SJCRH30 (cell line): ENCODE measurements around the gene DPM3. TPM values are rescaled to one million over a fixed set of nuclear protein-coding genes. Genes with fewer than 3 reads are reported as not detected.

Source experiments
- DNase-seq, 2 experiments: peaks; one replicate each; pipeline ENCODE4 v3.0.0-alpha.2; 2015 to 2020
- H3K27ac ChIP-seq: fragments of 250-450 bp; sonication (Bioruptor Pico); 2 replicates; pipeline ENCODE4 v1.5.1; 2020; ENCODE audit warnings: mild to moderate bottlenecking, moderate library complexity
- H3K27me3 ChIP-seq: fragments of 250-450 bp; sonication (Bioruptor Pico); 2 replicates; pipeline ENCODE4 v1.5.1; 2020; ENCODE audit warnings: mild to moderate bottlenecking, moderate library complexity
- H3K36me3 ChIP-seq: fragments of 250-450 bp; sonication (Bioruptor Pico); 2 replicates; pipeline ENCODE4 v1.5.1; 2020; ENCODE audit warnings: mild to moderate bottlenecking, moderate library complexity
- H3K4me1 ChIP-seq: fragments of 250-450 bp; sonication (Bioruptor Pico); 2 replicates; pipeline ENCODE4 v1.5.1; 2020; ENCODE audit warnings: mild to moderate bottlenecking, moderate library complexity
- H3K4me3 ChIP-seq: fragments of 250-450 bp; sonication (Bioruptor Pico); 2 replicates; pipeline ENCODE4 v1.5.1; 2020; ENCODE audit warnings: mild to moderate bottlenecking, moderate library complexity
- H3K9me3 ChIP-seq: fragments of 250-450 bp; sonication (Bioruptor Pico); replicated peaks from 2 replicates; pipeline ENCODE4 v1.5.1; 2020; ENCODE audit warnings: mild to moderate bottlenecking, moderate library complexity
- total RNA-seq: library from RNA; depleted of rRNA; stranded (reverse); fragments of >200 nt; shearing (Covaris generic); gene quantifications from 2 replicates; pipeline ENCODE4 v1.2.3, GENCODE V29; 2014

The DPM3 gene
- total RNA-seq, 1 experiment from 2014 or later: 16.1 TPM

DNA sequence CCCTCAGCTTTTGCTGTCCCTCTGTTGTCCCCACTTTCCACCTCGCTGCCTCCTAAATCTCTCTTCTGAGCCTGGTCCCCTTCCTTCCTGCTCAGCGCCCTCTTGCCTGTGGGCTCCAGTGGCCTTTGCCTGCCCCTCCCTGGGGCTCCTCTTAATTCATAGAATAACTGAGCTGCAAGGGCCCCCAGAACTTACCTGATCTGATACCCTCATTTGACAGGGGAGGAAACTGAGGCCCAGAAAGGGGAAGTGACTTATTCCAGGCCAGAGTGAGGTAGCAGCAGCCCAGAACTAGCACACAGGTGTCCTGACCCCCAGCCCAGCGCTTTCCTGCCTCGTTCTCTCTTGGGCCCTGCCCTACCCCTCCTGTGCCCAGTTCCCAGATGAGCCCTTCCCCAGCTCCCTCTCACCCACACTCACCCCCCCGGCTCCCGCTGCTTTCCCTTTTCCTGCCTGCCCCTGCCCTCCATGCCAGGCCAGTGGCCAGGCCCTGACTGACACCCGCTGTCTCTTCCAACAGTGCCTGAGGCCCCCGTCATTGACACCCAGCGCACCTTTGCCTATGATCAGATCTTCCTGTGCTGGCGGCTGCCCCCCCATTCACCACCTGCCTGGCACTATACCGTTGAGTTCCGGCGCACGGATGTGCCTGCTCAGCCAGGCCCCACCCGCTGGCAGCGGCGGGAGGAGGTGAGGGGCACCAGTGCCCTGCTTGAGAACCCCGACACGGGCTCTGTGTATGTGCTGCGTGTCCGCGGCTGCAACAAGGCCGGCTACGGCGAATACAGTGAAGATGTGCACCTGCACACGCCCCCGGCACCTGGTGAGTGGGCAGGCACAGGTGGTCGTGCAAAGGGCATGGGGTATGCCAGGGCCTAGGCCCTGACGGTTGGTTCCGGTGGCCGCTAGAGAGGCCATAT, 39.0 kb upstream of the DPM3 start:
- Histone ChIP-seq H3K27me3 (no peaks in the 10 kb centered on the region), H3K36me3 (no peaks in the 10 kb centered on the region), H3K27ac (no peak overlapping the region), H3K9me3 (no peaks in the 10 kb centered on the region), H3K4me3 (no peak overlapping the region), H3K4me1 (no peaks in the 10 kb centered on the region)
- DNase-seq: no peak

DNA sequence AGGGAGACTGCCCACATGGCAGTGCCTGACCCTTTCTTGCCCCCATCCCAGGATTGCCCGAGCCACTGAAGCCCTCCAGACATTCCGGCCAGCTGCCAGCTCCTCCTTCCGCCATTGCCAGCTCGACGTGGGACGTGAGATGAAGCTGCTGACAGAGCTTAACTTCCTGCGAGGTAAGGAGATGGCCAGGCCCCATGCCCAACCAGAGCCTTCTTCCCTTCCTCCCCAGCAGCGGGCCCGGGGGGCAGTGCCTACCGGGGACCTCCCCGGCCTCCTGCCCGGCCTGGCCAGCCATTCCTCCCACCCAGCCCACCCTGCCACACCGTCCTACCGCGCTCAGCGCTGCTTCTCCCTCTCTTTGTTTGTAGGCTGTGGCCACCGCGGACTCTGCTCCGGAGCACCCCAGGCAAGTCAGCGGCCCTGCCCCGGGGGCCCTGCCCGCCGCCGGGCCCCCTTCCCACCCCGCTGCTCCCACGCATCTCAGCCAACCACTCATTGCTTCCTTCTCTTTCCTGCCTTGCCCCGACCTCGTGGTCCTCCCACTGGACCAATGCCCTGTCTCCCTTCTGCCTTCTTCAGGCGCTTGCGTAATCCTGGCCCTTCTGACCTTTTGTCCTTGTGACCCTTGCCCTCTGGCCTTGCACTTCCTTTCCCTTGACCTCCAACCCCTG, 38.2 kb upstream of the DPM3 start:
- no peak for DNase-seq
- peaks cover under 1% of the 10 kb centered on the region for H3K4me1 ChIP-seq
- H3K27me3 ChIP-seq: no peaks in the 10 kb centered on the region
- no peak overlapping the region for H3K4me3 ChIP-seq
- H3K36me3 ChIP-seq: no peaks in the 10 kb centered on the region
- no peaks in the 10 kb centered on the region for H3K9me3 ChIP-seq
- H3K27ac ChIP-seq: no peak overlapping the region

DNA sequence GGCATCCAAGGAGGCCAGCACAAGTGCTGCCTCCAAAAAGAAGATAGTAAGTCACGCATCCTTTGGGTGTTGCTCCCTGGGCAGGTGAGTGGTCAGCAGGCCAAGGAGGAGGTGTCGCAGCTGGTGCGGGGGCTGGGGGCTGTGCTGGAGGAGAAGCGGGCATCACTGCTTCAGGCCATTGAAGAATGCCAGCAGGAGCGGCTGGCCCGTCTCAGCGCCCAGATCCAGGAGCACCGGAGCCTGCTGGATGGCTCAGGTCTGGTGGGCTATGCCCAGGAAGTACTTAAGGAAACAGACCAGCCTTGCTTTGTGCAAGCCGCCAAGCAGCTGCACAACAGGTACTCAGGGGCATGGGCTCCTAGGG, 37.6 kb upstream of the DPM3 start:
- Histone ChIP-seq H3K4me1 (peaks cover 3% of the 10 kb centered on the region), H3K4me3 (no peak overlapping the region), H3K27ac (no peak overlapping the region), H3K36me3 (no peaks in the 10 kb centered on the region), H3K27me3 (no peaks in the 10 kb centered on the region), H3K9me3 (no peaks in the 10 kb centered on the region)
- no peak for DNase-seq

DNA sequence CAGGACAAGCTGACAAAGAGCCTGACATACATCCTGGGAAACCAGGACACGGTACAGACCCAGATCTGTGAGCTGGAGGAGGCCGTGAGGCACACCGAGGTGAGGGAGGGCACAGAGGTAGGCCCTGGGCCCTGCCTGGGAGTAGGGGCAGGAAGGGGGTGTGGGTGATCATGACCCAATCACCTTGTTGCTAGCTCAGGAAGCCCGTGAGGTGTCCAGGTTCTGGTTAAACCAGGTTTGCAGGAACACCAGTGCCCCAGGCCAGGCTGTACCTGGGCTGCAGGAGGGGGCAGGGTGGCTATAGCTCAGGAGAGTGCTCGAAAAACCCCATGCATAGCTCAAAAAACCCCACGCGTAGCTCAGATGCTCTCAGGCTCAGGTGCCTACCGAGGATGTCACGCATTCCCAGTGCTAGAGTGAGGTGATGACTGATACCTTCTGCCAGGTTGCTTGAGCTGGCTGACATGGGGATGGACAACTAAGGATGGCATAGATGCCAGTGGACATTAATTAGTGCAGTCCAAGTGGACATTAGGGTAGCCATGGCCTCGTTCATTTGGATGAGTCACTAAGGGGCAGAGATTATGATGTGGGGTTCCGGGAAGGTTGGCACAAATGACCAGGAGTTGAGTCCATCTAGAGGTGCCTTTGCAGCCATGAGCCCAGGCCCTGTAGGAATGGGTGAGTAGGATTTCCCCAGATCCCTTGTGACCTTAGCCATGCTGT, 37.0 kb upstream of the DPM3 start:
- Histone ChIP-seq H3K36me3 (no peaks in the 10 kb centered on the region), H3K27ac (no peak overlapping the region), H3K27me3 (no peaks in the 10 kb centered on the region), H3K9me3 (no peaks in the 10 kb centered on the region), H3K4me3 (no peak overlapping the region), H3K4me1 (peaks cover 3% of the 10 kb centered on the region)
- DNase-seq: no peak

DNA sequence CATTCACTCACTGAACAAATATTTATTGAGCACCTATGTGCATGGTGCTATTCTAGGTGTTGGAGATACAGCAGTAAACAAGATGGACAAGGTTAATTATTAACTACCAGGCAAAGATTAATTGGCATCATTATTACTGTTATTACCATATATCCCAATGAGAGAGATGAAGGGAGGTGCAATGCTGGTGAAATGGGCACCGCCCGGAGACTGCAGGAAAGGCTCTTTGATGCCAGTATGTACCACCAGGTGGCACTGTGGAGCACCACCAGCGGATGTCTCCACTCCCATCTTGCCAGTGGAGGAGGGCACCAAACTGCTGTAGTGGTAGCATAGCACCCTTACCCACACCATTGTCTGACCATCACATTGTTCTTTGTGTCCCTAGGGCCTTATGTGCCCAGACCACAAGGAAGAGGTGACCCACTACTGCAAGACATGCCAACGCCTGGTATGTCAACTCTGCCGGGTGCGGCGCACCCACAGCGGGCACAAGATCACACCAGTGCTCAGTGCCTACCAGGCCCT, 36.3 kb upstream of the DPM3 start:
- Histone ChIP-seq H3K4me1 (peaks cover 9% of the 10 kb centered on the region), H3K27me3 (no peaks in the 10 kb centered on the region), H3K4me3 (no peak overlapping the region), H3K27ac (no peak overlapping the region), H3K9me3 (no peaks in the 10 kb centered on the region), H3K36me3 (no peaks in the 10 kb centered on the region)
- peak; percentile 64 to 80 for DNase-seq

DNA sequence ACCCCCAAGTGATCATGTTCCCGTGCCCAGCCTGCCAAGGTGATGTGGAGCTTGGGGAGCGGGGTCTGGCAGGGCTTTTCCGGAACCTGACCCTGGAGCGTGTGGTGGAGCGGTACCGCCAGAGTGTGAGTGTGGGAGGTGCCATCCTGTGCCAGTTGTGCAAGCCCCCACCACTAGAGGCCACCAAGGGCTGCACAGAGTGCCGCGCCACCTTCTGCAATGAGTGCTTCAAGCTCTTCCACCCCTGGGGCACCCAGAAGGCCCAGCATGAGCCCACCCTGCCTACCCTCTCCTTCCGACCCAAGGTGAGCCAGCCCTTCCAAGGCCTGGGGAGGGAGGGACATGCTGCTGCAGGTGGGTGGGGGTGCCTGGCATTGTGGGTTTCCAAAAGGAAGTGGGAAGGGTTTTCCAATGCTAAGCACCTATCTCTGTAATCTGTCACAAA, 35.6 kb upstream of the DPM3 start:
- no peaks in the 10 kb centered on the region for H3K36me3 ChIP-seq
- H3K4me3 ChIP-seq: no peak overlapping the region
- DNase-seq: no peak
- H3K27ac ChIP-seq: no peak overlapping the region
- peaks cover 9% of the 10 kb centered on the region for H3K4me1 ChIP-seq
- H3K27me3 ChIP-seq: no peaks in the 10 kb centered on the region
- no peaks in the 10 kb centered on the region for H3K9me3 ChIP-seq

DNA sequence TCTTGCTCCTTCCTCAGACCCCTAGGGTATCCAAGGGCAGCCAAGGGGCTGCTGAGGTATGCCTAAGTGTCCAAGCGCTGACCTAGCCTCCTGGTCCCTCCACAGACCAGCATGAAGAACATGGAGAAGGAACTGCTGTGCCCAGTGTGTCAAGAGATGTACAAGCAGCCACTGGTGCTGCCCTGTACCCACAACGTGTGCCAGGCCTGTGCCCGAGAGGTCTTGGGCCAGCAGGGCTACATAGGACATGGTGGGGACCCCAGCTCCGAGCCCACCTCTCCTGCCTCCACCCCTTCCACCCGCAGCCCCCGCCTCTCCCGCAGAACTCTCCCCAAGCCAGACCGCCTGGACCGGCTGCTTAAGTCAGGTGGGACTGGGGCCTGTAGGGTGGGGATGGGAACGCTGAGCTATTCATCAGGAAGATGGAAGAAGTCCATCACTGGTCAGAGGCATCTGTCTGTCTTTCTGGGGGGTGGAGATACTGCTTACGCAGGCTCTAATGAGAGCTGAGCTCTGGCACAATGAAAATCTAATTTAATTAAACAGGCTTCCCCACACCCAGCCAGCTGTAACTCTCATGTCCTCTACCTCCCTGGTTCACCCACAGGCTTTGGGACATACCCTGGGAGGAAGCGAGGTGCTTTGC, 35.1 kb upstream of the DPM3 start:
- H3K9me3 ChIP-seq: no peaks in the 10 kb centered on the region
- H3K4me1 ChIP-seq: peaks cover 9% of the 10 kb centered on the region
- no peaks in the 10 kb centered on the region for H3K36me3 ChIP-seq
- H3K27me3 ChIP-seq: no peaks in the 10 kb centered on the region
- no peak overlapping the region for H3K4me3 ChIP-seq
- H3K27ac ChIP-seq: no peak overlapping the region
- no peak for DNase-seq

DNA sequence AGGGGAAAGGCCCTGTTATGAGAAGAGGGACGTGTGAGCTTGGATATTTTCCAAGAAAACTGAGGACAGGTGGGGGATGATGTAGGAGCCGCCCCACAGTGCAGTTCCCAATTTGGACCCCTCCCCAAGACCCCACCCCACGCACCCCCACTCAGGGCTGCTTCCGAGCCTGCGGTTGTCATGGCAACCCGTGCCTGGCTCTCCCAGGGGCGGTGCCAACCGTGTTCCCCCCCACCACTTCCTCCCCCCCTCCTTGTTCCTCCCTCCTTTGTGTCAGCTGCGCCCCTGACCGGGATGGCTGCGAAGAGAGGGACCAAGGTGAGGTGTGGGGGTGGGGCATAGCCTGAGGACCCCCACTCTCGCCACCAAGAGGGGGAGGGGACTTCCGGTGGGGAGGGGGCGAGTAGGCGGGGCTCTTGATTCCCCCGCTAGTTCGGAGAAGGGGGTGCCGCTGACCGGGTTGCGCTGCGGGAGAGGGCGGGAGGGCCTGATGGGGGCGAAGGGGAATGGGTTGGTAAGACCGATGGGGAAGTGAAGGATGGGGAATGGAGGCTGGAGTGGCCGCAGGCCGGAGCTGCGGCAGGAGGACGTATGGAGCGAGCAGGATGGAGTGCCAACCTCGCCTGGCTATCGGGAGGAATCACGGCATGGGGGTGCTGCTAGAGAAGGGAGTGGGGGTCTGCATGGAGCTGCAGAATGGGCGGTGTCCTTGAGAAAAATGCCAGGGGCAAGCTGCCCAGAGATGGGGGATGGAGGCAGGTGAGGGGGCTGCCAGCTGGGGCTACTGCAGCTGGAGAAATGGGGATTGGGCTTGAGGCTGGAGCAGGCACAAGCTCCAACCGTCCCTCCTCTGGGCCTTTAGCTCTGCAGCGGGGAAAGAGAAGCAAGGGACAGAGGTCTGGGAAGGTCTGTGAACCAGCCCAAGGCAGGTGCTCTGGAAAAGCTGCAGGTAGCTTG, 34.3 kb upstream of the DPM3 start:
- Histone ChIP-seq H3K36me3 (no peaks in the 10 kb centered on the region), H3K27me3 (no peaks in the 10 kb centered on the region), H3K4me3 (peak overlapping the region; percentile 91), H3K9me3 (no peaks in the 10 kb centered on the region), H3K4me1 (peaks cover 9% of the 10 kb centered on the region), H3K27ac (no peak overlapping the region)
- DNase-seq: peak; percentile 57 to 68

DNA sequence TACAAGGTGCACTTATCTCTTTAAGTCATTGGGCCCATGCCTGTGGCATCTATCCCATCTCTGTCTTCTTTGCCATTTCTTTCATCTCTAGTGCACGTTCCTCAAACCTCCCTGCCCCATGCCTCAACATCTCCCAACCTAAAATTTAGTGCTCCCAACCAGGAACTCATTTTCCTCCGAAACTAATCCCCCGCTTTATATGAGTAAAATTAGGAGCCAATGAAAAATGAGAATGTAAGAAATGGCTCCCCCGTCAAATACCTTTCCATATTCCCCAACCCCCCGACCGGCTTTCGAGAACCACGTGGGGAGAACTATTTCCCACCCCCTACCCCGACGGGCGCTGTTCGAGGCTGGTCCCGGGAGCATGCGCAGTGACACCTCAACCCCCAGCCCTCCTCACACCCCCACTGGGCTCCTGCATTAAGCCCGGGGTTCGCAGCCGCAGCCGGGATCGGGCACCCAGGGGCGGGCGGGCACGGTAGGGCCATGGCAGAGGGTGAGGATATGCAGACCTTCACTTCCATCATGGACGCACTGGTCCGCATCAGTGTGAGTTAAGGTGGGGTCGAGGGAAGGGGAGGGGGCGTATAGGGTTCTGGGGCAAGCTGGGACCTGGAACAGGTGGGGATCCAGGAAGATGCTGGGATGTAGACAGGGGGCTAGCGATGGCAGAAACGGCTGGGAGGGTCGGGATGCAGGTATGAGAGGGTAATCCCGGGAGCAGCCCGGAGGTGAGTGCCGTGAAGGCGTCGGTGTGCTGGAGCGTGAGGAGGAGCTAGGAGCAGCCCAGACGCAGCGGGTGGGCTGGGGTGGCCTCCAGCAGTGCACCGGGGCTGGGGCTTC, 33.4 kb upstream of the DPM3 start, which contains the start of gene TRIM46:
TSS of gene TRIM46 (plus strand) at position 372 of the 846 bp plus-strand sequence. CDS start at position 490, 118 bp downstream.
- Histone ChIP-seq H3K9me3 (no peaks in the 10 kb centered on the region), H3K4me1 (peaks cover 9% of the 10 kb centered on the region), H3K27me3 (no peaks in the 10 kb centered on the region), H3K36me3 (no peaks in the 10 kb centered on the region), H3K27ac (peak within 1 kb of the TSS; percentile 66), H3K4me3 (peak within 1 kb of the TSS; percentile 91)
- DNase-seq: peak; percentile 57 to 69

DNA sequence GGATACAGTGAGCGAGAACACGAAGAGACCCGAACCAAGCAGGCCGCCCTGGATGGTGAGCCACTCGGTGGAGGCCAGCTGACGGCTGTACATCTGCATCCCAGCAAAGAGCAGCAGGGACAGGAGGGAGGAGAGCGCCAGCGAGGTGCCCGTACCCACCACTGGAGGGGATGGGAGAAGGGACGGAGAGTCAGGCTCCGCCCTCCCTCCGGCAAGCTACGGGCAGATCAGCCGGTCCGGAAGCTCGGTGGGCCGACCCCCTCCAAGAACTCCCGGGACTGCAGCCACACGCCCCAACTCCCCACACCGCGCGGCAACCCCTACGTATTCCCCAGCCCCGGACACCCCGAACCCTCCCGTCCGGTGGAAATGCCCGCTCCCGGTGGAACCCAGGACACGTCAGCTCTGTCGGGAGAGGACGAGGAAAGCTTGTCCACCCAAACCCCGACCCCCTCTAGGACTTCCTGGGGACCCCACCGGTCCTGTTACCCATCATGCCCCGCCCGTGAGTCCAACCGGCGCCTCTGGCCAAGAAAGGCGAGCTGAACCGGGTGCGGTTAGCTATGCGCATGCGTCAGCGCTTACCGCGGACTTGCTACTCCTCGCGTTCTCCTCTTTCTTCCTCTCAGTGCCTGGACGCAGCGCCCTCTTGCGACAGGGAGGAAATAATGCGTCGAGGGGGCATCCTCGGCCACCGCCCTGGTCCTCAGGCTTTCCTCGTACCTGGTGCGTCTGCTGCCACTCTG, 32.6 kb upstream of the DPM3 start, which contains the start of gene KRTCAP2:
TSS of gene KRTCAP2 (minus strand) at position 573 of the 746 bp plus-strand sequence. CDS start at position 493, 80 bp downstream.
- Histone ChIP-seq H3K4me1 (peaks cover 9% of the 10 kb centered on the region), H3K27ac (peak within 1 kb of the TSS; percentile 66), H3K36me3 (no peaks in the 10 kb centered on the region), H3K4me3 (peak within 1 kb of the TSS; percentile 91), H3K9me3 (no peaks in the 10 kb centered on the region), H3K27me3 (no peaks in the 10 kb centered on the region)
- peak; percentile 96 to 97 for DNase-seq

DNA sequence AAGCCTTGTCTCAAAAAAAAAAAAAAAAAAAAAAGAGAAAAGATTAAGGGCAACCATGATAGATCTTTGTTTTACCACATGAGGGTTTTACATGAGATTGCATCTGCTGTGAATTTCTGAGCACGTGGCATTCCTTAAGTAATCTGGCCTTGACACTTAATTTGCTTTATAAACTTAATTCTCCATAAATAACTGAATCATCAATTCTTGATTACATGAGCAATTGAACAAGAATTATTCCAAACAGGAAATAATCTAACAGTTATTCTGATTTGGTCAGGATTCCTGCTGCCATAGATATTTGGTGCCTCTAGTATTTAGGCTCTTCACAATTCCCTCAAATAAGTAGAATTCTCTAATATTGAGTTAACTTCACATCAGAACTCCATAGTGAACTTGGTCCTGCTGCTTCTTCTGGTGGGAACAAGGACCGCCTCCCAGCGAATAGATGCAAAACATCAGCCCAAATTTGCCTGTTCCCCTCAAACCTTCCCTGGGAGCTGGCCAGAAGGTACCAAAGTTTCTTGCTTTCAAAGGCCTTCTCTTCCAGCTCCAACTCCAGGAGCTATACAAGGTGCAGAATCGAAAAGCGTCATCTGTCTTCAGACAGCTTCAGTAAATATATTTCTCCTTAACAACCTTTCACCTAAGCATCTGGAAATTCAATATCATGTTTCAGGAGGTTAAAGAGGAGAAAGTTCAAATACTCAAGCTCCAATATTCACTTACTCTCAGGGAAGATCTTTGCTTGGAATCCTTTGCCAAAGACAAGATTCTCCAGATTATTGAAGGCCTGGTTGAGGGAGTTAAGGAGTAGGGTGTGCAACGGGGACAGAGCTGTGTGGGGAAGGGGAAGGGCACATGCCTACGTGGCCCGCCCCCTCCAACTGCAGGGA, 31.8 kb upstream of the DPM3 start:
- peak overlapping the region; percentile 66; the same call in 1 of the 2 replicates for H3K27ac ChIP-seq
- no peaks in the 10 kb centered on the region for H3K9me3 ChIP-seq
- no peaks in the 10 kb centered on the region for H3K36me3 ChIP-seq
- H3K27me3 ChIP-seq: no peaks in the 10 kb centered on the region
- DNase-seq: no peak
- peak overlapping the region; percentile 91 for H3K4me3 ChIP-seq
- H3K4me1 ChIP-seq: peaks cover 11% of the 10 kb centered on the region
